ENCODE data around the gene SRP72.

GRCh38 chr4:56537147-56537546, 69.7 kb downstream of the SRP72 start:
- no peak for TF ChIP-seq POLR2A (IDR thresholded peaks at IDR 0.05)
- TF ChIP-seq CTCF (IDR thresholded peaks at IDR 0.05), result no peak

All from testis (tissue), 2 donors.